GM23248 (cell line): ENCODE measurements around the gene FAT1. TPM values are rescaled to one million over a fixed set of nuclear protein-coding genes. Genes with fewer than 3 reads are reported as not detected.

Source experiments
- DNase-seq: peaks from one replicate; pipeline ENCODE4 v3.0.0-alpha.2; 2015
- H2AFZ ChIP-seq: fragments of 200-600 bp; sonication (generic); 2 replicates; pipeline ENCODE4 v1.6.1; 2016; ENCODE audit warnings: antibody characterized with exemption
- H3F3A ChIP-seq: fragments of 200-600 bp; sonication (generic); 2 replicates; pipeline ENCODE4 v1.6.1; 2016; ENCODE audit warnings: mild to moderate bottlenecking, antibody characterized with exemption, mixed run types; ENCODE audit not compliant: insufficient read depth
- H3K27ac ChIP-seq: fragments of 200-600 bp; sonication (generic); 2 replicates; pipeline ENCODE4 v1.5.1; 2016; ENCODE audit warnings: mild to moderate bottlenecking
- H3K27me3 ChIP-seq: fragments of 200-600 bp; sonication (generic); replicated peaks from 2 replicates; pipeline ENCODE4 v1.6.1; 2016; ENCODE audit warnings: mild to moderate bottlenecking; ENCODE audit not compliant: insufficient read depth
- H3K36me3 ChIP-seq: fragments of 200-600 bp; sonication (generic); 2 replicates; pipeline ENCODE4 v1.6.1; 2016; ENCODE audit warnings: low read depth, mild to moderate bottlenecking
- H3K4me1 ChIP-seq: fragments of 200-600 bp; sonication (generic); 2 replicates; pipeline ENCODE4 v1.6.1; 2016; ENCODE audit warnings: mild to moderate bottlenecking; ENCODE audit not compliant: insufficient read depth
- H3K4me2 ChIP-seq: fragments of 200-600 bp; sonication (generic); one replicate; pipeline ENCODE4 v1.6.1; 2016; ENCODE audit warnings: mild to moderate bottlenecking; ENCODE audit not compliant: unreplicated experiment
- H3K4me3 ChIP-seq: fragments of 200-600 bp; sonication (generic); 2 replicates; pipeline ENCODE4 v1.5.1; 2016; ENCODE audit warnings: mild to moderate bottlenecking
- H3K79me2 ChIP-seq: fragments of 200-600 bp; sonication (generic); 2 replicates; pipeline ENCODE4 v1.6.1; 2016; ENCODE audit warnings: mild to moderate bottlenecking; ENCODE audit not compliant: insufficient read depth
- H3K9ac ChIP-seq: fragments of 200-600 bp; sonication (generic); 2 replicates; pipeline ENCODE4 v1.6.1; 2016; ENCODE audit warnings: mild to moderate bottlenecking
- H3K9me2 ChIP-seq: fragments of 200-600 bp; sonication (generic); 2 replicates; pipeline ENCODE4 v1.6.1; 2016; ENCODE audit warnings: mixed run types, mild to moderate bottlenecking, moderate library complexity; ENCODE audit not compliant: insufficient read depth
- H3K9me3 ChIP-seq: fragments of 200-600 bp; sonication (generic); one replicate; pipeline ENCODE4 v1.6.1; 2017; ENCODE audit warnings: low read depth
- H4K20me1 ChIP-seq: fragments of 200-600 bp; sonication (generic); 2 replicates; pipeline ENCODE4 v1.6.0; 2016; ENCODE audit not compliant: insufficient read depth
- EZH2 ChIP-seq: fragments of 200-600 bp; sonication (generic); IDR thresholded peaks from 2 replicates; pipeline ENCODE4 v1.6.1; 2018; ENCODE audit warnings: antibody characterized with exemption, mild to moderate bottlenecking; ENCODE audit not compliant: insufficient read depth, poor library complexity, severe bottlenecking
- EZH2phosphoT487 ChIP-seq: fragments of 200-600 bp; sonication (generic); IDR thresholded peaks from 2 replicates; pipeline ENCODE4 v1.6.1; 2018; ENCODE audit warnings: antibody characterized with exemption, moderate library complexity, mild to moderate bottlenecking, low read depth; ENCODE audit not compliant: insufficient read depth
- WGBS, 2 experiments: methylation state at CpG; one replicate each; pipeline ENCODE4 v1.1.6; 2015 to 2017; ENCODE audit warnings: low lambda C conversion rate in 2 of 2, low coverage in 1 of 2; ENCODE audit errors: missing lambda C conversion rate in 2 of 2; 5-methylcytosine and 5-hydroxymethylcytosine counted together
- in situ Hi-C: fragments of 300-500 bp; cut with MboI; formaldehyde crosslinking; loops from 2 replicates; pipeline ENCODE4 v1.15.0; 2020
- polyA plus RNA-seq: library from polyadenylated mRNA; unstranded; fragments of >200 nt; fragmentation: Nextera tagmentation; extraction: Ambion mirVana; gene quantifications from 2 replicates; pipeline ENCODE4 v1.2.1, GENCODE V29; 2016
- total RNA-seq: library from RNA; depleted of rRNA; stranded (reverse); fragments of >200 nt; shearing (Covaris generic); gene quantifications from 2 replicates; pipeline ENCODE4 v1.2.3, GENCODE V29; 2014

FAT1 gene
- total and polyA plus RNA-seq, 2 experiments from 2014 or later: 53.3 to 250 TPM

- in situ Hi-C loops: no loop called here
- Histone ChIP-seq H3K4me2 (no peak overlapping the region), H4K20me1 (no peaks in the 10 kb centered on the region), H3K9me2 (no peaks in the 10 kb centered on the region), H3K27ac (no peak overlapping the region), H3K4me3 (no peak overlapping the region), H2AFZ (no peak overlapping the region), H3F3A (no peaks in the 10 kb centered on the region), H3K36me3 (no peaks in the 10 kb centered on the region), H3K79me2 (no peaks in the 10 kb centered on the region), H3K4me1 (peaks cover 9% of the 10 kb centered on the region), H3K9me3 (no peaks in the 10 kb centered on the region), H3K9ac (no peak overlapping the region), H3K27me3 (peaks cover 73% of the 10 kb centered on the region)
- no peak for TF ChIP-seq EZH2phosphoT487
- TF ChIP-seq EZH2: no peak
- no peak for DNase-seq
- WGBS, 2 experiments: 17 to 30% methylated on average over 13 of the region's 13 CpGs
Observed at GRCh38 chr4:186553717-186554116, 169.9 kb downstream of the FAT1 start.

- Histone ChIP-seq H2AFZ (no peak overlapping the region), H3K9me2 (no peaks in the 10 kb centered on the region), H3K9ac (no peak overlapping the region), H3K4me1 (0 out of 2 replicates have a peak, but pooled peaks cover under 1% of the 10 kb centered on the region), H4K20me1 (no peaks in the 10 kb centered on the region), H3K79me2 (no peaks in the 10 kb centered on the region), H3K4me3 (no peak overlapping the region), H3K27me3 (peaks cover 69% of the 10 kb centered on the region), H3F3A (no peaks in the 10 kb centered on the region), H3K36me3 (no peaks in the 10 kb centered on the region), H3K9me3 (no peaks in the 10 kb centered on the region), H3K4me2 (no peak overlapping the region), H3K27ac (no peak overlapping the region)
- WGBS, 2 experiments: 49 to 52% methylated on average over 2 of the region's 2 CpGs
- no peak for DNase-seq
- TF ChIP-seq EZH2: no peak
- no peak for TF ChIP-seq EZH2phosphoT487
- in situ Hi-C loops: no loop called here
Observed at GRCh38 chr4:186551849-186552248, 171.8 kb downstream of the FAT1 start.

- Histone ChIP-seq H2AFZ (no peak overlapping the region), H3K9ac (no peak overlapping the region), H3K4me3 (no peak overlapping the region), H3K27me3 (peaks cover 15% of the 10 kb centered on the region), H3K36me3 (no peaks in the 10 kb centered on the region), H3K9me2 (no peaks in the 10 kb centered on the region), H3F3A (no peaks in the 10 kb centered on the region), H3K9me3 (no peaks in the 10 kb centered on the region), H3K4me2 (no peak overlapping the region), H3K79me2 (no peaks in the 10 kb centered on the region), H3K27ac (no peak overlapping the region), H4K20me1 (no peaks in the 10 kb centered on the region), H3K4me1 (no peaks in the 10 kb centered on the region)
- TF ChIP-seq EZH2phosphoT487 (no peak), EZH2 (no peak)
- in situ Hi-C loops: no loop called here
- 13 to 18% methylated on average over 7 of the region's 7 CpGs for WGBS, 2 experiments
- DNase-seq: no peak
Observed at GRCh38 chr4:186545436-186545835, 178.2 kb downstream of the FAT1 start.

- TF ChIP-seq EZH2phosphoT487 (no peak), EZH2 (no peak)
- no peak overlapping the region for H3K9ac ChIP-seq
- no peaks in the 10 kb centered on the region for H3K9me3 ChIP-seq
- H3K36me3 ChIP-seq: no peaks in the 10 kb centered on the region
- no peak overlapping the region for H2AFZ ChIP-seq
- no peaks in the 10 kb centered on the region; the same call in 1 of the 2 replicates for H3K27me3 ChIP-seq
- no peak overlapping the region for H3K27ac ChIP-seq
- no peaks in the 10 kb centered on the region for H3K9me2 ChIP-seq
- H3K4me2 ChIP-seq: no peak overlapping the region
- H3K4me1 ChIP-seq: no peaks in the 10 kb centered on the region
- no peak overlapping the region for H3K4me3 ChIP-seq
- no peaks in the 10 kb centered on the region for H3F3A ChIP-seq
- DNase-seq: no peak
- in situ Hi-C loops: no loop called here
- H4K20me1 ChIP-seq: no peaks in the 10 kb centered on the region
- H3K79me2 ChIP-seq: no peaks in the 10 kb centered on the region
- 3 to 8% methylated on average over 2 of the region's 2 CpGs for WGBS, 2 experiments
Observed at GRCh38 chr4:186543206-186543605, 180.4 kb downstream of the FAT1 start.

GRCh38 chr4:186541801-186542200 lies 181.9 kb downstream of the FAT1 start:
- Histone ChIP-seq H3K27me3 (no peaks in the 10 kb centered on the region; the same call in 1 of the 2 replicates), H2AFZ (no peak overlapping the region), H3K9me3 (no peaks in the 10 kb centered on the region), H3F3A (no peaks in the 10 kb centered on the region), H3K9ac (no peak overlapping the region), H3K4me3 (no peak overlapping the region), H3K79me2 (no peaks in the 10 kb centered on the region), H3K27ac (no peak overlapping the region), H3K4me1 (no peaks in the 10 kb centered on the region), H3K9me2 (no peaks in the 10 kb centered on the region), H3K36me3 (no peaks in the 10 kb centered on the region), H4K20me1 (no peaks in the 10 kb centered on the region), H3K4me2 (no peak overlapping the region)
- no peak for DNase-seq
- TF ChIP-seq EZH2 (no peak), EZH2phosphoT487 (no peak)
- WGBS, 2 experiments: 28 to 30% methylated on average over 4 of the region's 4 CpGs
- in situ Hi-C loops: no loop called here
